Neural cell (in vitro differentiated cells): ENCODE results near the gene ST3GAL4. TPM values are rescaled to one million over a fixed set of nuclear protein-coding genes. Genes with fewer than 3 reads are reported as not detected.
A peak's percentile ranks its signal among the peaks of the same experiment; 100 is the strongest.

ENCODE experiments used
- H2AFZ ChIP-seq: fragments of 200-600, 300-800 bp; sonication (generic), shearing (Covaris generic); 2 replicates; pipeline ENCODE4 v1.6.0; 2014; ENCODE audit warnings: low read depth, mild to moderate bottlenecking, antibody characterized with exemption, low read length, moderate library complexity
- H3F3A ChIP-seq: fragments of 200-600 bp; shearing (Covaris generic); 2 replicates; pipeline ENCODE4 v1.6.1; 2016; ENCODE audit warnings: mild to moderate bottlenecking, moderate library complexity, mixed read lengths, antibody characterized with exemption, low read length; ENCODE audit not compliant: insufficient read depth, poor library complexity, severe bottlenecking
- H3K27ac ChIP-seq: fragments of 200-600, 300-800 bp; sonication (generic), shearing (Covaris generic); 2 replicates; pipeline ENCODE4 v1.5.1; 2014; ENCODE audit warnings: mild to moderate bottlenecking, low read length, moderate library complexity
- H3K27me3 ChIP-seq: fragments of 300-800, 200-600 bp; sonication (generic), shearing (Covaris generic); 2 replicates; pipeline ENCODE4 v1.6.0; 2014; ENCODE audit warnings: mild to moderate bottlenecking, low read depth, low read length, moderate library complexity; ENCODE audit not compliant: insufficient read depth
- H3K36me3 ChIP-seq: fragments of 300-800, 200-600 bp; sonication (generic), shearing (Covaris generic); 2 replicates; pipeline ENCODE4 v1.5.1; 2014; ENCODE audit warnings: mild to moderate bottlenecking, antibody characterized with exemption, low read length, moderate library complexity; ENCODE audit not compliant: insufficient read depth
- H3K4me2 ChIP-seq: fragments of 300-800, 200-600 bp; sonication (generic), shearing (Covaris generic); 2 replicates; pipeline ENCODE4 v1.6.0; 2014; ENCODE audit warnings: mild to moderate bottlenecking, low read length
- H3K4me3 ChIP-seq: fragments of 300-800, 200-600 bp; sonication (generic), shearing (Covaris generic); 2 replicates; pipeline ENCODE4 v1.5.1; 2014; ENCODE audit warnings: mild to moderate bottlenecking, low read length, moderate library complexity
- H3K79me2 ChIP-seq: fragments of 200-600 bp; shearing (Covaris generic); replicated peaks from 2 replicates; pipeline ENCODE4 v1.6.0; 2014; ENCODE audit warnings: mild to moderate bottlenecking, low read length, moderate library complexity; ENCODE audit not compliant: insufficient read depth
- H3K9ac ChIP-seq: fragments of 300-800, 200-600 bp; sonication (generic), shearing (Covaris generic); 2 replicates; pipeline ENCODE4 v1.6.1; 2016; ENCODE audit warnings: mild to moderate bottlenecking, low read length, mixed read lengths
- H3K9me2 ChIP-seq: fragments of 200-600 bp; shearing (Covaris generic); 2 replicates; pipeline ENCODE4 v1.6.1; 2016; ENCODE audit warnings: mild to moderate bottlenecking, low read length, mixed read lengths; ENCODE audit not compliant: insufficient read depth
- H3K9me3 ChIP-seq: fragments of 200-600, 300-800 bp; sonication (generic), shearing (Covaris generic); 2 replicates; pipeline ENCODE4 v1.6.1; 2016; ENCODE audit warnings: mild to moderate bottlenecking, mixed run types, low read length, moderate library complexity, mixed read lengths
- H4K20me1 ChIP-seq: fragments of 200-600 bp; shearing (Covaris generic); 2 replicates; pipeline ENCODE4 v1.6.1; 2016; ENCODE audit warnings: mild to moderate bottlenecking, mixed run types; ENCODE audit not compliant: insufficient read depth
- EZH2 ChIP-seq: fragments of 200-600, 300-800 bp; shearing (Covaris generic), sonication (generic); IDR thresholded peaks from 2 replicates; pipeline ENCODE4 v1.6.1; 2014; ENCODE audit warnings: antibody characterized with exemption, low read length, borderline replicate concordance, mild to moderate bottlenecking; ENCODE audit not compliant: insufficient read depth, poor library complexity, severe bottlenecking
- MXI1 ChIP-seq: fragments of 450-650 bp; conservative IDR thresholded peaks from 2 replicates; pipeline ENCODE4 v1.6.1; 2014; ENCODE audit warnings: antibody characterized with exemption, mild to moderate bottlenecking; ENCODE audit not compliant: poor library complexity, severe bottlenecking
- POLR2AphosphoS5 ChIP-seq: IDR thresholded peaks from 2 replicates; pipeline ENCODE4 v1.6.1; 2012
- SMC3 ChIP-seq: fragments of 450-650 bp; conservative IDR thresholded peaks from 2 replicates; pipeline ENCODE4 v1.6.1; 2014; ENCODE audit warnings: antibody characterized with exemption, mild to moderate bottlenecking, moderate library complexity; ENCODE audit not compliant: poor library complexity
- TAF1 ChIP-seq: IDR thresholded peaks from 2 replicates; pipeline ENCODE4 v1.6.1; 2012; ENCODE audit warnings: low read depth
- polyA plus RNA-seq: library from polyadenylated mRNA; depleted of rRNA; stranded (reverse); fragments of >200 nt; gene quantifications from 2 replicates; pipeline ENCODE4 v1.2.3, GENCODE V29; 2014
- TF ChIP-seq, protein P1 (sequence below): IDR thresholded peaks from 2 replicates; pipeline ENCODE4 v1.6.1; 2012; ENCODE audit warnings: borderline replicate concordance

Gene ST3GAL4
- polyA plus RNA-seq, 1 donor from 2014 or later, result 46.1 TPM

DNA sequence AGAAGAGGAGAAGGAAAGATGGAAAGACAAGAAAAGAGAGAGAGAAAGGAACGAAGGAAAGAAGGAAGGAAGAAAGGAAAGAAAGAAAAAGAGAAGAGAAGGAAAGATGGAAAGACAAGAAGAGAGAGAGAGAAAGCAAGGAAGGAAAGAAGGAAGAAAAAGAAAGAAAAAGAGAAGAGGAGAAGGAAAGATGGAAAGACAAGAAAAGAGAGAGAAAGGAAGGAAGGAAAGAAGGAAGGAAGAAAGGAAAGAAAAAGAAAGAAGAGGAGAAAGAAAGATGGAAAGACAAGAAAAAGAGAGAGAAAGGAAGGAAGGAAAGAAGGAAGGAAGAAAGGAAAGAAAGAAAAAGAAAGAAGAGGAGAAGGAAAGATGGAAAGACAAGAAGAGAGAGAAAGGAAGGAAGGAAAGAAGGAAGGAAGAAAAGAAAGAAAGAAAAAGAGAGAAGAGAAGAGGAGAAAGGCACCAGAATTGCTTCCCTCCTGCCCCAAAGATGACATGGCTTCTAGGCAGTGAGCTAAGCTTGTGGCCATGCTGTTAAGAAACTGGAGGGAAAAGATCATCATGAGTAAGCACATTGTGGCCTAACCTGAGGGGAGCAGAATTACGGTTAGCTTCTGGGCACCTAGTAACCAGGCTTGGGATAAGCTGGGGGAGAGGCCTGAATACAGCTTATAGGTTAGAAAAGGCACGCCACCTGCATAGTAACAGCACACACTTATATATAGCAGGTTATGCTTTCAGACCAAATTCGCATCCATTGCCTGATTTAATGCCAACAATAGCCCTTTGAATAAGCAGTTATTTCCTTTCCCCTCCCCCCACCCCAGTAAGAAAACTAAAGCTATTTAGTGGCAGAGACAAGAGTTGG is 2.3 kb upstream of the ST3GAL4 start:
- H3K36me3 ChIP-seq, result no peaks in the 10 kb centered on the region
- H3K4me3 ChIP-seq, result peak overlapping the region; percentile 37

DNA sequence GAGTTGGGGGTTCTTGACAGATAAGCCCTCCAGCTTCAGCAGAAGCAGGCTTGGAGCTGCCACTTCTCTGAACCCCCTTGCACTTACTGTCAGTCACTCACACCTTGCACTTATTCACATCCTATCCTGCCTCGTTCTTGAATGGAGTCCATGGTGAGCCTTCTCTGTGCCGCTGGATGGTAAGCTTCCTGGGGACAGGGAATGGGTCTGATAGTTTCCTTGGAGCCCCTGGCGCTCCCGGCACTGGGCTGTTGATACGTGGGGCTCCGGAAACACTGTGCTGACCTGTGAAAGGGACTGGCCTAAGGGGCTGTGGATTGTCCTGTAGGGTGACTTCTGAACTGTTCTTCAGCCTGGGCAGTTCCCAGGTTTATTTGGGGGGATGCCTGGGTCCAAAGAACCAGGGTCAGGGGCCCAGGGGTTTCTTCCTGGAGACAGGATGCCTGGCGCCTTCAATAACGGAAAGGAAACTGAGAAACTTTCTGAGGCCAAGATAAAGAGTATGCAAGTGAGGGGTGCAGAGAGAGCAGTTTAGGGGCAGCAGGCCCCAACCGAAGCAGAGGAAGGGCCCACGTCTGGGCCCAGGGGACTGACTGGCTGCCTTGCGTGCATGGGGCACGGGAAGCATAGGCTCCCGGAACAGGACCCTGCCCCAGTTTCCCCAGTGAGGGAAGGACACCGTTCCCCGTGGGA is 709 bp upstream of the ST3GAL4 start:
- H4K20me1 ChIP-seq, result no peaks in the 10 kb centered on the region
- TF ChIP-seq EZH2 (no peak), SMC3 (no peak)
- TF ChIP-seq, protein P1, sequence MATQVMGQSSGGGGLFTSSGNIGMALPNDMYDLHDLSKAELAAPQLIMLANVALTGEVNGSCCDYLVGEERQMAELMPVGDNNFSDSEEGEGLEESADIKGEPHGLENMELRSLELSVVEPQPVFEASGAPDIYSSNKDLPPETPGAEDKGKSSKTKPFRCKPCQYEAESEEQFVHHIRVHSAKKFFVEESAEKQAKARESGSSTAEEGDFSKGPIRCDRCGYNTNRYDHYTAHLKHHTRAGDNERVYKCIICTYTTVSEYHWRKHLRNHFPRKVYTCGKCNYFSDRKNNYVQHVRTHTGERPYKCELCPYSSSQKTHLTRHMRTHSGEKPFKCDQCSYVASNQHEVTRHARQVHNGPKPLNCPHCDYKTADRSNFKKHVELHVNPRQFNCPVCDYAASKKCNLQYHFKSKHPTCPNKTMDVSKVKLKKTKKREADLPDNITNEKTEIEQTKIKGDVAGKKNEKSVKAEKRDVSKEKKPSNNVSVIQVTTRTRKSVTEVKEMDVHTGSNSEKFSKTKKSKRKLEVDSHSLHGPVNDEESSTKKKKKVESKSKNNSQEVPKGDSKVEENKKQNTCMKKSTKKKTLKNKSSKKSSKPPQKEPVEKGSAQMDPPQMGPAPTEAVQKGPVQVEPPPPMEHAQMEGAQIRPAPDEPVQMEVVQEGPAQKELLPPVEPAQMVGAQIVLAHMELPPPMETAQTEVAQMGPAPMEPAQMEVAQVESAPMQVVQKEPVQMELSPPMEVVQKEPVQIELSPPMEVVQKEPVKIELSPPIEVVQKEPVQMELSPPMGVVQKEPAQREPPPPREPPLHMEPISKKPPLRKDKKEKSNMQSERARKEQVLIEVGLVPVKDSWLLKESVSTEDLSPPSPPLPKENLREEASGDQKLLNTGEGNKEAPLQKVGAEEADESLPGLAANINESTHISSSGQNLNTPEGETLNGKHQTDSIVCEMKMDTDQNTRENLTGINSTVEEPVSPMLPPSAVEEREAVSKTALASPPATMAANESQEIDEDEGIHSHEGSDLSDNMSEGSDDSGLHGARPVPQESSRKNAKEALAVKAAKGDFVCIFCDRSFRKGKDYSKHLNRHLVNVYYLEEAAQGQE, result no peak
- peak overlapping the region; percentile 94 for H3K9ac ChIP-seq
- H3K27ac ChIP-seq, result peak overlapping the region; percentile 70
- no peaks in the 10 kb centered on the region for H3K9me2 ChIP-seq
- peaks cover 10% of the 10 kb centered on the region for H3K79me2 ChIP-seq
- no peaks in the 10 kb centered on the region for H3F3A ChIP-seq
- H3K9me3 ChIP-seq, result no peaks in the 10 kb centered on the region
- peak overlapping the region; percentile 94 for H2AFZ ChIP-seq
- H3K36me3 ChIP-seq, result no peaks in the 10 kb centered on the region
- H3K27me3 ChIP-seq, result no peaks in the 10 kb centered on the region
- H3K4me2 ChIP-seq, result peak overlapping the region; percentile 88
- H3K4me3 ChIP-seq, result peak overlapping the region; percentile 94

More for the DNA sequence above, 2.3 kb upstream of the ST3GAL4 start:
- Histone ChIP-seq H3K9me2 (no peaks in the 10 kb centered on the region), H4K20me1 (no peaks in the 10 kb centered on the region), H3F3A (no peaks in the 10 kb centered on the region), H3K9ac (no peak overlapping the region), H3K9me3 (no peaks in the 10 kb centered on the region), H3K27ac (no peak overlapping the region), H3K4me2 (no peak overlapping the region), H3K27me3 (no peaks in the 10 kb centered on the region), H3K79me2 (peaks cover 10% of the 10 kb centered on the region), H2AFZ (no peak overlapping the region)
- TF ChIP-seq TAF1 (no peak), POLR2AphosphoS5 (no peak)

DNA sequence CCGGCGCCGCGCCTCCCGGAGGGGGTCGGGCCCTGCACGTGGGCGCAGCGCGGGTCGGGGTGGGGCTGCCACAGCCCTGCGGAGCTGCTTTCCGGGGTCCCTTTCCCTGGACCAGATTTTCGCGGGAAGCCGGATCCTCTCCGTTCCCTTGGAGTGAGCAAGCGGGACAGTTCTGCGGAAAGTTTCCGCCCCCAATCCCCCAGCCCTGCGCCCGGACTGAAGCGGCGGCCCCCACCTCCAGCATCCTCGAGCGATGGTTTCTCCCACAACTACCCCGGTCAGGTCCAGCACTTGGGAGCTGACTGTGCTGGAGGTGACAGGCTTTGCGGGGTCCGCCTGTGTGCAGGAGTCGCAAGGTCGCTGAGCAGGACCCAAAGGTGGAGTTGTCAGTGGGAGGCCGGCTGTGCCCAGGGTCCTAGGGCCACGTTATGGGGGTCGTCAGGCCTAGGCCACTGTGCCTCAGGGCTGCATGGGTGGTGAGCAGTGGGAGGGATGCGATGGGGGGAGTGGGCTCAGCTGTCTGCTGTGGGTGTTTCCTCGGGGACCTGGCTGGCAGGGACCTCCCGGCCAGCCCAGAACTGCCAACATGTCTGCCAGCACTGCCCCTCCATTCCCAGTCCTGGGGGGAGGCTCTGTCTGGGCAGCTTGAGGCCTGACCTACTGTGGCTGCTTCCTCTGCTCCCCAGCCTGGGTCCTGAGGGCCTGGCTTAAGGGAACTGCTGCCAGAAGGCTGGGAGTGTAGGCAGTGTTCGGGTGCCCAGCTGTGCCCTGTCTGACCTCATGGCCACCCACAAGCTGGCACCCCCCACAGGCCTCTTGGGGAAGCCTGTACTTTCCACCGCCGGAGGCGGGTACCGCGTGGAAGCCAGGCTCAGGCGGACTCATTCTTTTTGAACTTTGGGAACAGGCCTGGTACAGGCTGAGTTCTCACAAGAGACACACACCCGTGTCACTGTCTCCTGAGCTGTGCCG is 726 bp downstream of the ST3GAL4 start:
- no peaks in the 10 kb centered on the region for H3K27me3 ChIP-seq
- H3K4me3 ChIP-seq, result peak overlapping the region; percentile 94
- TF ChIP-seq MXI1 (peak; percentile 39), EZH2 (no peak)
- TF ChIP-seq, protein P1, result no peak
- H3K4me2 ChIP-seq, result peak overlapping the region; percentile 70
- H3K79me2 ChIP-seq, result peaks cover 10% of the 10 kb centered on the region
- peak overlapping the region; percentile 21 for H2AFZ ChIP-seq
- no peaks in the 10 kb centered on the region for H3K36me3 ChIP-seq
- peak overlapping the region; percentile 94 for H3K9ac ChIP-seq
- H4K20me1 ChIP-seq, result no peaks in the 10 kb centered on the region
- no peaks in the 10 kb centered on the region for H3F3A ChIP-seq
- no peaks in the 10 kb centered on the region for H3K9me2 ChIP-seq
- H3K27ac ChIP-seq, result no peak overlapping the region
- H3K9me3 ChIP-seq, result no peaks in the 10 kb centered on the region
